GM12874 (cell line): ENCODE data around the gene MXRA7.

ENCODE experiments used
- CTCF ChIP-seq: IDR thresholded peaks from 2 replicates; pipeline ENCODE4 v1.5.1; 2011; ENCODE audit warnings: low read depth, mild to moderate bottlenecking, control low read depth, low read length, moderate library complexity; ENCODE audit not compliant: insufficient read depth

The MXRA7 gene

GRCh38 chr17:76633628-76634328, 77.0 kb downstream of the MXRA7 start:
- TF ChIP-seq CTCF, result no peak

GRCh38 chr17:76631821-76632565, 78.8 kb downstream of the MXRA7 start:
- no peak for TF ChIP-seq CTCF

GRCh38 chr17:76630151-76630550, 80.6 kb downstream of the MXRA7 start:
- TF ChIP-seq CTCF, result no peak
